Measurements from ENCODE around the gene DLG2. TPM values are rescaled to one million over a fixed set of nuclear protein-coding genes. Genes with fewer than 3 reads are reported as not detected.

Gene DLG2
- total RNA-seq, 4 donors from 2014 or later: 7.3 to 14.1 (median 11.1) TPM

- Histone ChIP-seq H3K36me3 (no peaks in the 10 kb centered on the region), H3K4me3 (no peak overlapping the region), H3K27me3 (no peaks in the 10 kb centered on the region), H3K27ac (replicated peaks in 1 of 4) (no peak overlapping the region), H3K4me1 (no peaks in the 10 kb centered on the region), H3K9me3 (no peaks in the 10 kb centered on the region)
- DNase-seq (ENCODE audit: extremely low spot score): no peak
- intact Hi-C loops (cut with DNase I): no loop called here
- 86% methylated on average over 1 of the region's 1 CpG for WGBS
- TF ChIP-seq POLR2AphosphoS5 (IDR thresholded peaks at IDR 0.05): no peak
- no peak for TF ChIP-seq POLR2A (IDR thresholded peaks at IDR 0.05; ENCODE audit: low read depth)
- no peak for TF ChIP-seq EP300 (IDR thresholded peaks at IDR 0.05)
- no peak for TF ChIP-seq CTCF (IDR thresholded peaks at IDR 0.05)
Measured at GRCh38 chr11:84069048-84069447, 1558.1 kb downstream of the DLG2 start.

GRCh38 chr11:84061726-84062125 lies 1565.4 kb downstream of the DLG2 start:
- 72% methylated on average over 1 of the region's 1 CpG for WGBS
- intact Hi-C loops (cut with DNase I): no loop called here
- H3K36me3 ChIP-seq: no peaks in the 10 kb centered on the region
- H3K4me3 ChIP-seq: no peak overlapping the region
- H3K4me1 ChIP-seq: peaks cover 0 to 8% (median 5%) of the 10 kb centered on the region in 4 donors
- no peaks in the 10 kb centered on the region for H3K27me3 ChIP-seq
- no peak for TF ChIP-seq POLR2AphosphoS5 (IDR thresholded peaks at IDR 0.05)
- TF ChIP-seq EP300 (IDR thresholded peaks at IDR 0.05): no peak
- TF ChIP-seq CTCF (IDR thresholded peaks at IDR 0.05): no peak
- no peak for TF ChIP-seq POLR2A (IDR thresholded peaks at IDR 0.05; ENCODE audit: low read depth)
- H3K27ac ChIP-seq (replicated peaks in 1 of 4): no peak overlapping the region
- no peak for DNase-seq (ENCODE audit: extremely low spot score)
- H3K9me3 ChIP-seq: no peaks in the 10 kb centered on the region

GRCh38 chr11:84056653-84057376 lies 1570.3 kb downstream of the DLG2 start:
- WGBS: 50% methylated on average over 6 of the region's 6 CpGs
- Histone ChIP-seq H3K4me1 (peaks cover 0 to 22% (median 10%) of the 10 kb centered on the region in 4 donors), H3K4me3 (no peak overlapping the region), H3K9me3 (no peaks in the 10 kb centered on the region), H3K36me3 (no peaks in the 10 kb centered on the region), H3K27ac (replicated peaks in 1 of 4) (peak overlapping the region in 3 of 4 donors; percentile 9 to 35 (median 10)), H3K27me3 (no peaks in the 10 kb centered on the region)
- no peak for DNase-seq (ENCODE audit: extremely low spot score)
- intact Hi-C loops (cut with DNase I): no loop called here
- TF ChIP-seq CTCF (IDR thresholded peaks at IDR 0.05) (no peak), EP300 (IDR thresholded peaks at IDR 0.05) (no peak), POLR2A (IDR thresholded peaks at IDR 0.05; ENCODE audit: low read depth) (no peak), POLR2AphosphoS5 (IDR thresholded peaks at IDR 0.05) (no peak)

GRCh38 chr11:84045146-84045545 lies 1582.0 kb downstream of the DLG2 start:
- no peaks in the 10 kb centered on the region for H3K4me1 ChIP-seq
- H3K36me3 ChIP-seq: no peaks in the 10 kb centered on the region
- no peaks in the 10 kb centered on the region for H3K27me3 ChIP-seq
- H3K9me3 ChIP-seq: no peaks in the 10 kb centered on the region
- no peak overlapping the region for H3K27ac ChIP-seq (replicated peaks in 1 of 4)
- no peak overlapping the region for H3K4me3 ChIP-seq
- intact Hi-C loops (cut with DNase I): no loop called here
- DNase-seq (ENCODE audit: extremely low spot score): no peak
- TF ChIP-seq POLR2AphosphoS5 (IDR thresholded peaks at IDR 0.05) (no peak), EP300 (IDR thresholded peaks at IDR 0.05) (no peak), CTCF (IDR thresholded peaks at IDR 0.05) (no peak)

GRCh38 chr11:84044706-84045105 lies 1582.4 kb downstream of the DLG2 start:
- 93% methylated on average over 1 of the region's 1 CpG for WGBS
- H3K4me1 ChIP-seq: no peaks in the 10 kb centered on the region

More at GRCh38 chr11:84044706-84045105, 1582.4 kb downstream of the DLG2 start:
- DNase-seq (ENCODE audit: extremely low spot score): no peak
- intact Hi-C loops (cut with DNase I): no loop called here
- no peaks in the 10 kb centered on the region for H3K27me3 ChIP-seq
- no peak overlapping the region for H3K27ac ChIP-seq (replicated peaks in 1 of 4)
- H3K36me3 ChIP-seq: no peaks in the 10 kb centered on the region
- no peaks in the 10 kb centered on the region for H3K9me3 ChIP-seq
- H3K4me3 ChIP-seq: no peak overlapping the region
- TF ChIP-seq POLR2A (IDR thresholded peaks at IDR 0.05; ENCODE audit: low read depth) (no peak), EP300 (IDR thresholded peaks at IDR 0.05) (no peak), CTCF (IDR thresholded peaks at IDR 0.05) (no peak), POLR2AphosphoS5 (IDR thresholded peaks at IDR 0.05) (no peak)
